HEK293 (cell line): Measurements from ENCODE around the gene CCDC9B.

Source experiments
- CTCF ChIA-PET: fragments of 350-600 bp; formaldehyde crosslinking; extraction: SDS; loops from one replicate; lab custom pipeline; 2021; ENCODE audit warnings: antibody characterized with exemption; lab: Yijun Ruan, JAX
- POLR2A ChIA-PET: fragments of 300-600 bp; formaldehyde crosslinking; extraction: SDS; loops from one replicate; lab custom pipeline; 2020; ENCODE audit warnings: antibody characterized with exemption, inconsistent platforms; lab: Yijun Ruan, JAX
- H3K27ac ChIP-seq: fragments of 200-500 bp; sonication (Bioruptor generic); 2 replicates; pipeline ENCODE4 v1.5.1; 2014; ENCODE audit warnings: low read depth, low read length, control low read depth, inconsistent platforms; ENCODE audit errors: extremely low read depth
- H3K36me3 ChIP-seq, 2 experiments: fragments of 200-500 bp in 1 of 2; sonication (Bioruptor generic) in 1 of 2; 1 replicate in 1 of 2; 2 replicates in 1 of 2; pipeline ENCODE4 v1.5.1; 2014 to 2017; ENCODE audit warnings: inconsistent platforms in 2 of 2, low read length in 2 of 2; ENCODE audit not compliant: control insufficient read depth in 2 of 2, insufficient read depth in 1 of 2
- H3K4me1 ChIP-seq: fragments of 200-500 bp; sonication (Bioruptor generic); 2 replicates; pipeline ENCODE4 v1.5.1; 2014; ENCODE audit warnings: mild to moderate bottlenecking, low read length, inconsistent platforms; ENCODE audit not compliant: control insufficient read depth, insufficient read depth
- H3K4me3 ChIP-seq: 2 replicates; pipeline ENCODE4 v1.5.1; 2011; ENCODE audit warnings: low read depth, mild to moderate bottlenecking, control low read depth, low read length, moderate library complexity
- H3K9me3 ChIP-seq: fragments of 200-500 bp; sonication (Bioruptor generic); 2 replicates; pipeline ENCODE4 v1.5.1; 2014; ENCODE audit warnings: low read depth, low read length, inconsistent platforms; ENCODE audit not compliant: control insufficient read depth, insufficient read depth
- CTCF ChIP-seq: fragments of 450-650 bp; formaldehyde crosslinking; IDR thresholded peaks from 2 replicates; pipeline ENCODE4 v1.5.1; 2016; ENCODE audit warnings: missing biosample characterization, missing genetic modification characterization
- GFI1B ChIP-seq: fragments of 450-650 bp; formaldehyde crosslinking; IDR thresholded peaks from 2 replicates; pipeline ENCODE4 v1.5.1; 2016; ENCODE audit warnings: missing biosample characterization, missing genetic modification characterization
- GLI4 ChIP-seq: fragments of 450-650 bp; formaldehyde crosslinking; IDR thresholded peaks from 2 replicates; pipeline ENCODE4 v1.5.1; 2016; ENCODE audit warnings: missing biosample characterization, missing genetic modification characterization
- GLIS1 ChIP-seq: fragments of 450-650 bp; formaldehyde crosslinking; IDR thresholded peaks from 2 replicates; pipeline ENCODE4 v1.5.1; 2016; ENCODE audit warnings: missing biosample characterization, missing genetic modification characterization
- KLF10 ChIP-seq: fragments of 450-650 bp; IDR thresholded peaks from 2 replicates; pipeline ENCODE4 v1.5.1; 2018; ENCODE audit warnings: missing biosample characterization, mild to moderate bottlenecking, missing genetic modification characterization
- OVOL3 ChIP-seq: fragments of 450-650 bp; formaldehyde crosslinking; IDR thresholded peaks from 2 replicates; pipeline ENCODE4 v1.5.1; 2016; ENCODE audit warnings: missing biosample characterization, missing genetic modification characterization
- PBX3 ChIP-seq: sonication (generic); formaldehyde crosslinking; IDR thresholded peaks from 2 replicates; pipeline ENCODE4 v1.8.1; 2022; ENCODE audit warnings: mild to moderate bottlenecking, moderate library complexity, missing genetic modification reagents
- TCF7L2 ChIP-seq: IDR thresholded peaks from 2 replicates; pipeline ENCODE4 v1.6.1; 2011; ENCODE audit warnings: low read depth, mild to moderate bottlenecking, inconsistent platforms, low read length, moderate library complexity, borderline replicate concordance
- ZBTB26 ChIP-seq: fragments of 450-650 bp; formaldehyde crosslinking; optimal IDR thresholded peaks from 2 replicates; pipeline ENCODE3; 2016; ENCODE audit warnings: missing biosample characterization, mild to moderate bottlenecking, missing genetic modification characterization
- ZFP37 ChIP-seq: fragments of 450-650 bp; formaldehyde crosslinking; IDR thresholded peaks from 2 replicates; pipeline ENCODE4 v1.5.1; 2016; ENCODE audit warnings: missing biosample characterization, missing genetic modification characterization
- ZNF18 ChIP-seq: fragments of 450-650 bp; formaldehyde crosslinking; IDR thresholded peaks from 2 replicates; pipeline ENCODE4 v1.5.1; 2016; ENCODE audit warnings: missing biosample characterization, missing genetic modification characterization
- ZNF184 ChIP-seq: fragments of 450-650 bp; IDR thresholded peaks from 2 replicates; pipeline ENCODE4 v1.5.1; 2018; ENCODE audit warnings: missing biosample characterization, mild to moderate bottlenecking, missing genetic modification characterization
- ZNF239 ChIP-seq: fragments of 450-650 bp; formaldehyde crosslinking; IDR thresholded peaks from 2 replicates; pipeline ENCODE4 v1.5.1; 2016; ENCODE audit warnings: missing biosample characterization, missing genetic modification characterization
- ZNF24 ChIP-seq: fragments of 450-650 bp; formaldehyde crosslinking; IDR thresholded peaks from 2 replicates; pipeline ENCODE4 v1.5.1; 2016; ENCODE audit warnings: missing biosample characterization, missing genetic modification characterization
- ZNF266 ChIP-seq: fragments of 450-650 bp; formaldehyde crosslinking; IDR thresholded peaks from 2 replicates; pipeline ENCODE4 v1.5.1; 2016; ENCODE audit warnings: missing biosample characterization, missing genetic modification characterization, low read depth
- ZNF280D ChIP-seq: fragments of 450-650 bp; formaldehyde crosslinking; IDR thresholded peaks from 2 replicates; pipeline ENCODE4 v1.5.1; 2016; ENCODE audit warnings: missing biosample characterization, missing genetic modification characterization
- ZNF37A ChIP-seq: fragments of 450-650 bp; IDR thresholded peaks from 2 replicates; pipeline ENCODE4 v1.5.1; 2018; ENCODE audit warnings: missing biosample characterization, missing genetic modification characterization
- ZNF48 ChIP-seq: fragments of 450-650 bp; formaldehyde crosslinking; IDR thresholded peaks from 2 replicates; pipeline ENCODE4 v1.5.1; 2016; ENCODE audit warnings: missing biosample characterization, missing genetic modification characterization
- ZNF518A ChIP-seq: fragments of 450-650 bp; formaldehyde crosslinking; conservative IDR thresholded peaks from 2 replicates; pipeline ENCODE4 v1.5.1; 2016; ENCODE audit warnings: low read depth, missing biosample characterization, missing genetic modification characterization
- ZNF530 ChIP-seq: fragments of 450-650 bp; formaldehyde crosslinking; IDR thresholded peaks from 2 replicates; pipeline ENCODE4 v1.5.1; 2016; ENCODE audit warnings: low read depth, missing biosample characterization, missing genetic modification characterization
- ZNF600 ChIP-seq: fragments of 450-650 bp; formaldehyde crosslinking; IDR thresholded peaks from 2 replicates; pipeline ENCODE4 v1.5.1; 2016; ENCODE audit warnings: missing biosample characterization, missing genetic modification characterization
- ZNF677 ChIP-seq: fragments of 450-650 bp; IDR thresholded peaks from 2 replicates; pipeline ENCODE4 v1.5.0; 2018; ENCODE audit warnings: missing biosample characterization, mild to moderate bottlenecking, missing genetic modification characterization, moderate library complexity
- ZNF707 ChIP-seq: fragments of 450-650 bp; formaldehyde crosslinking; IDR thresholded peaks from 2 replicates; pipeline ENCODE4 v1.5.1; 2016; ENCODE audit warnings: missing biosample characterization, missing genetic modification characterization
- ZNF776 ChIP-seq: fragments of 450-650 bp; formaldehyde crosslinking; IDR thresholded peaks from 2 replicates; pipeline ENCODE4 v1.5.0; 2017; ENCODE audit warnings: missing biosample characterization, missing genetic modification characterization, borderline replicate concordance

Gene CCDC9B

GRCh38 chr15:40381818-40382529 is 41.2 kb upstream of the CCDC9B start (continued):
- TF ChIP-seq ZNF24 (tag by site-specific recombination) (0 out of 2 replicates have a peak, but pooled peaks have one; percentile 20), CTCF (tag by site-specific recombination) (no peak), KLF10 (no peak), ZNF18 (no peak), GLIS1 (no peak), ZNF600 (no peak), GLI4 (tag by site-specific recombination) (no peak), TCF7L2 (no peak), GFI1B (tag by site-specific recombination) (no peak), ZNF37A (no peak), ZFP37 (no peak), ZNF518A (tag by site-specific recombination) (no peak), ZNF280D (tag by site-specific recombination) (no peak)
- TF ChIP-seq, all 188 proteins: peak for 3

- no peaks in the 10 kb centered on the region for H3K4me1 ChIP-seq
- ChIA-PET CTCF (no interaction called here), POLR2A (no interaction called here)
- H3K27ac ChIP-seq, result no peak overlapping the region
- H3K9me3 ChIP-seq, result no peaks in the 10 kb centered on the region
- no peak overlapping the region for H3K4me3 ChIP-seq
- H3K36me3 ChIP-seq, result peaks cover 3 to 12% of the 10 kb centered on the region in 2 experiments; a peak in 1 of 3 replicates
- TF ChIP-seq ZNF530 (tag by site-specific recombination), result no peak
- TF ChIP-seq PBX3 (CRISPR knock-in tag), result no peak
- no peak for TF ChIP-seq ZNF239 (tag by site-specific recombination)
- TF ChIP-seq OVOL3, result no peak
- TF ChIP-seq ZNF776 (tag by site-specific recombination), result no peak
- TF ChIP-seq ZNF266 (tag by site-specific recombination), result no peak
- no peak for TF ChIP-seq ZFP37
- no peak for TF ChIP-seq ZNF677 (tag by site-specific recombination)
- TF ChIP-seq GFI1B (tag by site-specific recombination), result no peak
- no peak for TF ChIP-seq ZNF48
- no peak for TF ChIP-seq ZBTB26 (tag by site-specific recombination)
- TF ChIP-seq ZNF184, result no peak
- no peak for TF ChIP-seq ZNF707
These were observed 39.9 kb upstream of the CCDC9B start for GRCh38 chr15:40380636-40381035.
